PC-3 (cell line): ENCODE data around the gene NUB1.

Experiments used
- EZH2 ChIP-seq: fragments of 300-600 bp; sonication (generic); IDR thresholded peaks from one replicate; pipeline ENCODE4 v1.6.1; 2017; ENCODE audit warnings: antibody characterized with exemption, mild to moderate bottlenecking, low read length; ENCODE audit not compliant: unreplicated experiment
- TF ChIP-seq, protein P1 (sequence below): fragments of 300-600 bp; sonication (generic); conservative IDR thresholded peaks from 2 replicates; pipeline ENCODE4 v1.5.1; 2017; ENCODE audit warnings: antibody characterized with exemption, low read depth, mild to moderate bottlenecking, low read length

DNA sequence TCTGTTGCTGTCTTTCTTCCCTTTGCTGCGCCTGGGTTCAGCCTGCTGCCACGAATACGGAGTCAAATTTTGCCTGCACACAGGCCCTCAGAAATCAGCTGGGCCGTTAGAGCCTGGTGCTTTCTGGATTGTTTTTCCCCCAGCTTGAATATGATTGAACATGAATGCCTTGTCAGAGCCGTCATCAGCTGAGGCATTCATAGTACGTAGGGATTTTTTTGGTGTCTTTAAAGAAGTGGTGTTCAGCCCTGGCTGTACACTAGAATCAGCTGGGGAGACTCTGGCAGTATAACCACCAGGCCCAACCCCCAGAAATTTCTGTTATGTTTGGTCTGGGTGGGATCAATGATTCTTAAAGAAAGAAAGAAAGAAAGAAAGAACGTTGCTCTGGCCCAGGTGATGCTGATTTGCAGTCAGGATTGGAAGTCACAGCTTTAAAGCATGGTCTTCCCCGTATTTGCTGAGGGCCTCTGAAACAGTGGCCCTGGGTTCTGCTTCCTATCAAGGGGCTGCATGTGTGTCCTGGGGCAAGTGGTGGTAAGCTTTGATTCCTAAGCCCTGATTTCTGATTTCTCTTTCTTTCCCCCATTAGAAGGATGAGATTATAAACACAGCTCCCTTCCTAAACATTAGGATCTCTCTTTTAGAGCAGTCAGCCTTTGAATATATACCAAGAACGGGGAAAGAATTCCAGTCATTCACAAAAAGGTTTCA, 24.7 kb downstream of the NUB1 start:
- TF ChIP-seq, protein P1, sequence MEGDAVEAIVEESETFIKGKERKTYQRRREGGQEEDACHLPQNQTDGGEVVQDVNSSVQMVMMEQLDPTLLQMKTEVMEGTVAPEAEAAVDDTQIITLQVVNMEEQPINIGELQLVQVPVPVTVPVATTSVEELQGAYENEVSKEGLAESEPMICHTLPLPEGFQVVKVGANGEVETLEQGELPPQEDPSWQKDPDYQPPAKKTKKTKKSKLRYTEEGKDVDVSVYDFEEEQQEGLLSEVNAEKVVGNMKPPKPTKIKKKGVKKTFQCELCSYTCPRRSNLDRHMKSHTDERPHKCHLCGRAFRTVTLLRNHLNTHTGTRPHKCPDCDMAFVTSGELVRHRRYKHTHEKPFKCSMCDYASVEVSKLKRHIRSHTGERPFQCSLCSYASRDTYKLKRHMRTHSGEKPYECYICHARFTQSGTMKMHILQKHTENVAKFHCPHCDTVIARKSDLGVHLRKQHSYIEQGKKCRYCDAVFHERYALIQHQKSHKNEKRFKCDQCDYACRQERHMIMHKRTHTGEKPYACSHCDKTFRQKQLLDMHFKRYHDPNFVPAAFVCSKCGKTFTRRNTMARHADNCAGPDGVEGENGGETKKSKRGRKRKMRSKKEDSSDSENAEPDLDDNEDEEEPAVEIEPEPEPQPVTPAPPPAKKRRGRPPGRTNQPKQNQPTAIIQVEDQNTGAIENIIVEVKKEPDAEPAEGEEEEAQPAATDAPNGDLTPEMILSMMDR = no peak
- no peak for TF ChIP-seq EZH2
